ENCODE measurements around the gene MTR. TPM values are rescaled to one million over a fixed set of nuclear protein-coding genes. Genes with fewer than 3 reads are reported as not detected.

MTR gene
- total and polyA plus RNA-seq, 4 donors = 4.4 to 49.3 (median 21.6) TPM

DNA sequence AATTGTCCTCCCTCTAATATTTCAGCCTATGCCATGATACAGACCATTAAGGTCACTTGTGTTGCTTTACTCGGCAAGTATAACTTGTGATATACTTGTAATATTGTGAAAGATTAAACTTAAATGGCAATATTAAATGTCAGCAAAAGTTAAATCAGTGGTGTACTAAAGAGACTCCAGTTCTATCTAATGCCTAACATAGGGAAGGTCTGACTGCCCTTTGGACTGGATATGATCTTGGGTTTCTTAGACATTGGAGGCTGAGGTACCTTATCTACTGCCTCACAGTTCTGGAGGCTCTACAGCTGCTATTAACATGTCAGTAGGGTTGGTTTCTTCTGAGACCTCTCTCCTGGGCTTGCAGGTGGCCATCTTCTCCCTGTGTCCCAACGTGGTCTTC, 119.3 kb downstream of the MTR start:
- DNase-seq (no peak), ATAC-seq (ENCODE audit: insufficient read depth, low FRiP score) (no peak)
- Histone ChIP-seq H3K27me3 (ENCODE audit: control insufficient read depth in 3 of 3, insufficient read depth in 3 of 3, low read length in 2 of 3) (no peaks in the 10 kb centered on the region), H3K9ac (ENCODE audit: insufficient read depth in 1 of 2, low read length in 2 of 2) (no peak overlapping the region), H3K27ac (ENCODE audit: low read depth in 1 of 2, low read length in 1 of 2) (no peak overlapping the region), H3K4me3 (no peak overlapping the region), H3K36me3 (ENCODE audit: control insufficient read depth in 4 of 4, insufficient read depth in 4 of 4, low read length in 4 of 4) (no peaks in the 10 kb centered on the region), H3K9me3 (ENCODE audit: control insufficient read depth in 4 of 4, insufficient read depth in 3 of 4, low read length in 3 of 4) (peaks cover 0 to 5% (median 1%) of the 10 kb centered on the region in 4 donors), H3K4me1 (ENCODE audit: control insufficient read depth in 5 of 5, insufficient read depth in 5 of 5, low read length in 5 of 5) (peaks cover 0 to 2% (median 0%) of the 10 kb centered on the region in 5 donors)
- 80 to 81% methylated on average over 2 of the region's 2 CpGs for WGBS, 2 donors
- TF ChIP-seq, protein P1, sequence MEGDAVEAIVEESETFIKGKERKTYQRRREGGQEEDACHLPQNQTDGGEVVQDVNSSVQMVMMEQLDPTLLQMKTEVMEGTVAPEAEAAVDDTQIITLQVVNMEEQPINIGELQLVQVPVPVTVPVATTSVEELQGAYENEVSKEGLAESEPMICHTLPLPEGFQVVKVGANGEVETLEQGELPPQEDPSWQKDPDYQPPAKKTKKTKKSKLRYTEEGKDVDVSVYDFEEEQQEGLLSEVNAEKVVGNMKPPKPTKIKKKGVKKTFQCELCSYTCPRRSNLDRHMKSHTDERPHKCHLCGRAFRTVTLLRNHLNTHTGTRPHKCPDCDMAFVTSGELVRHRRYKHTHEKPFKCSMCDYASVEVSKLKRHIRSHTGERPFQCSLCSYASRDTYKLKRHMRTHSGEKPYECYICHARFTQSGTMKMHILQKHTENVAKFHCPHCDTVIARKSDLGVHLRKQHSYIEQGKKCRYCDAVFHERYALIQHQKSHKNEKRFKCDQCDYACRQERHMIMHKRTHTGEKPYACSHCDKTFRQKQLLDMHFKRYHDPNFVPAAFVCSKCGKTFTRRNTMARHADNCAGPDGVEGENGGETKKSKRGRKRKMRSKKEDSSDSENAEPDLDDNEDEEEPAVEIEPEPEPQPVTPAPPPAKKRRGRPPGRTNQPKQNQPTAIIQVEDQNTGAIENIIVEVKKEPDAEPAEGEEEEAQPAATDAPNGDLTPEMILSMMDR (IDR thresholded peaks at IDR 0.05; ENCODE audit: control extremely low read depth, extremely low read depth) = no peak

- no peak overlapping the region for H3K4me3 ChIP-seq
- WGBS, 2 donors = 94 to 95% methylated on average over 5 of the region's 5 CpGs
- TF ChIP-seq, protein P1 (IDR thresholded peaks at IDR 0.05; ENCODE audit: control extremely low read depth, extremely low read depth) = no peak
- DNase-seq = no peak
- no peak for ATAC-seq (ENCODE audit: insufficient read depth, low FRiP score)
- H3K4me1 ChIP-seq (ENCODE audit: control insufficient read depth in 5 of 5, insufficient read depth in 5 of 5, low read length in 5 of 5) = peaks cover 0 to 2% (median 0%) of the 10 kb centered on the region in 5 donors
- H3K9me3 ChIP-seq (ENCODE audit: control insufficient read depth in 4 of 4, insufficient read depth in 3 of 4, low read length in 3 of 4) = peaks cover 0 to 5% (median 0%) of the 10 kb centered on the region in 4 donors
- no peak overlapping the region for H3K9ac ChIP-seq (ENCODE audit: insufficient read depth in 1 of 2, low read length in 2 of 2)
- H3K36me3 ChIP-seq (ENCODE audit: control insufficient read depth in 4 of 4, insufficient read depth in 4 of 4, low read length in 4 of 4) = no peaks in the 10 kb centered on the region
- H3K27me3 ChIP-seq (ENCODE audit: control insufficient read depth in 3 of 3, insufficient read depth in 3 of 3, low read length in 2 of 3) = no peaks in the 10 kb centered on the region
- no peak overlapping the region for H3K27ac ChIP-seq (ENCODE audit: low read depth in 1 of 2, low read length in 1 of 2)
Observed at GRCh38 chr1:236916131-236916800, 121.2 kb downstream of the MTR start.

- H3K9me3 ChIP-seq (ENCODE audit: control insufficient read depth in 4 of 4, insufficient read depth in 3 of 4, low read length in 3 of 4) = peaks cover 0 to 7% (median 0%) of the 10 kb centered on the region in 4 donors
- TF ChIP-seq, protein P1 (IDR thresholded peaks at IDR 0.05; ENCODE audit: control extremely low read depth, extremely low read depth) = no peak
- 98 to 100% methylated on average over 1 of the region's 1 CpG for WGBS, 2 donors
- H3K4me1 ChIP-seq (ENCODE audit: control insufficient read depth in 5 of 5, insufficient read depth in 5 of 5, low read length in 5 of 5) = peaks cover 0 to 4% (median 0%) of the 10 kb centered on the region in 5 donors
- H3K27ac ChIP-seq (ENCODE audit: low read depth in 1 of 2, low read length in 1 of 2) = no peak overlapping the region
- no peaks in the 10 kb centered on the region for H3K36me3 ChIP-seq (ENCODE audit: control insufficient read depth in 4 of 4, insufficient read depth in 4 of 4, low read length in 4 of 4)
- no peak for ATAC-seq (ENCODE audit: insufficient read depth, low FRiP score)
- no peak for DNase-seq
- no peak overlapping the region for H3K9ac ChIP-seq (ENCODE audit: insufficient read depth in 1 of 2, low read length in 2 of 2)
- no peak overlapping the region for H3K4me3 ChIP-seq
- no peaks in the 10 kb centered on the region for H3K27me3 ChIP-seq (ENCODE audit: control insufficient read depth in 3 of 3, insufficient read depth in 3 of 3, low read length in 2 of 3)
Observed at GRCh38 chr1:236917448-236917847, 122.4 kb downstream of the MTR start.
